Spleen (tissue), 11 donors: ENCODE measurements around the gene USP7. TPM values are rescaled to one million over a fixed set of nuclear protein-coding genes. Genes with fewer than 3 reads are reported as not detected.
"Not testable (repeated sequence)": the region's sequence is repeated elsewhere in the genome, so short reads cannot be mapped to it uniquely, and the experiment has no call there.

Experiments
- DNase-seq: peaks from one replicate; pipeline ENCODE4 v3.0.0-alpha.2; 2020
- H3K27ac ChIP-seq, 8 donors: fragments of 200-600 bp; sonication (generic) in 7 of 8; 1 replicate in 4 of 8; 2 replicates in 4 of 8; pipeline versions ENCODE4 v1.5.0 to v1.8.0; 2016 to 2021; ENCODE audit warnings: inconsistent platforms in 4 of 8, mild to moderate bottlenecking in 4 of 8, moderate library complexity in 1 of 8
- H3K27me3 ChIP-seq, 7 donors: fragments of 200-600 bp; sonication (generic) in 6 of 7; replicated peaks in 1 of 7; 1 replicate in 4 of 7; 2 replicates in 3 of 7; pipeline versions ENCODE4 v1.5.0 to v1.8.0; 2016 to 2021; ENCODE audit warnings: inconsistent platforms in 3 of 7, mild to moderate bottlenecking in 1 of 7
- H3K36me3 ChIP-seq, 6 donors: fragments of 200-600 bp; sonication (generic) in 5 of 6; 1 replicate in 4 of 6; 2 replicates in 2 of 6; pipeline versions ENCODE4 v1.5.0 to v1.8.0; 2016 to 2021; ENCODE audit warnings: inconsistent platforms in 2 of 6
- H3K4me1 ChIP-seq, 6 donors: fragments of 200-600 bp; sonication (generic) in 5 of 6; 1 replicate in 3 of 6; 2 replicates in 3 of 6; pipeline versions ENCODE4 v1.5.0 to v1.8.0; 2016 to 2021; ENCODE audit warnings: inconsistent platforms in 3 of 6
- H3K4me3 ChIP-seq, 8 donors: fragments of 200-600 bp; sonication (generic) in 7 of 8; 1 replicate in 4 of 8; 2 replicates in 4 of 8; pipeline versions ENCODE4 v1.5.0 to v1.8.0; 2016 to 2021; ENCODE audit warnings: inconsistent platforms in 4 of 8, mild to moderate bottlenecking in 4 of 8, moderate library complexity in 2 of 8
- H3K9me3 ChIP-seq, 8 donors: fragments of 200-600 bp; sonication (generic) in 7 of 8; 1 replicate in 4 of 8; 2 replicates in 4 of 8; pipeline versions ENCODE4 v1.5.0 to v1.8.0; 2016 to 2021; ENCODE audit warnings: inconsistent platforms in 4 of 8
- CTCF ChIP-seq, 11 experiments: fragments of 200-600 bp in 7 of 11; fragments of 450-650 bp in 4 of 11; sonication (generic) in 4 of 11; IDR thresholded peaks in 8 of 11; conservative IDR thresholded peaks in 3 of 11; 1 replicate in 7 of 11; 2 replicates in 4 of 11; pipeline versions ENCODE4 v1.4.0 to v1.8.0; 2016 to 2021; ENCODE audit warnings: antibody characterized with exemption in 11 of 11, inconsistent platforms in 4 of 11, mild to moderate bottlenecking in 1 of 11
- POLR2A ChIP-seq, 3 donors: fragments of 450-650 bp; IDR thresholded peaks; one replicate each; pipeline ENCODE4 v1.5.1; 2017; ENCODE audit warnings: antibody characterized with exemption in 3 of 3, mild to moderate bottlenecking in 1 of 3
- POLR2AphosphoS5 ChIP-seq, 3 donors: sonication (generic); formaldehyde crosslinking; IDR thresholded peaks; one replicate each; pipeline ENCODE4 v1.5.1; 2017; ENCODE audit warnings: antibody characterized with exemption in 3 of 3
- WGBS, 5 donors: extraction: QIAGEN DNeasy Blood & Tissue Kit in 3 of 5; methylation state at CpG; one replicate each; pipeline versions ENCODE4 v1.1.5 to v1.1.7; 2013 to 2018; 5-methylcytosine and 5-hydroxymethylcytosine counted together
- intact Hi-C: fragments of 100-400 bp; cut with DNase I; formaldehyde crosslinking; loops from one replicate; pipeline ENCODE4 v1.15.0; 2023; ENCODE audit warnings: low total_unique reads
- polyA plus RNA-seq, 3 donors: library from polyadenylated mRNA; stranded (reverse); fragments of 200-250 nt; gene quantifications; one replicate each; pipeline ENCODE4 v1.2.1, GENCODE V29; 2013
- total RNA-seq, 7 donors: library from RNA; depleted of rRNA in 3 of 7; stranded (reverse); fragments of >200 nt in 3 of 7; fragmentation: NEBNext Ultra II Directional in 4 of 7; extraction: Animal tissue kit (Norgen Biotek cat#: 25700) in 4 of 7; gene quantifications; one replicate each; pipeline versions ENCODE4 v1.1.0 to v1.2.1, GENCODE V29; 2016 to 2021
- donor health status: healthy with polysubstance abuse.
- donor health status: DM: no; HTN: no; CAD: no; lungs with moderate emphysema.
- donor health status: DM: no; HTN: no; CAD: no.
- donor health status: Bipolar disorder and iron deficiency.
- donor health status: healthy.
- donor health status: DM: no; HTN: no; CAD: no.
- donor health status: DM: yes; HTN: yes; CAD: no.

Gene USP7
- total and polyA plus RNA-seq, 10 donors: 26.1 to 145 (median 126) TPM

- TF ChIP-seq POLR2A (IDR thresholded peaks at IDR 0.05) (no peak), POLR2AphosphoS5 (IDR thresholded peaks at IDR 0.05) (no peak), CTCF (IDR thresholded peaks at IDR 0.05 in 8 of 11, conservative IDR thresholded peaks at IDR 0.05 in 3 of 11) (no peak)
- 61 to 75% (median 65%) methylated on average over 11 of the region's 11 CpGs for WGBS, 5 donors
- Histone ChIP-seq H3K36me3 (no peaks in the 10 kb centered on the region), H3K27me3 (peaks cover 0 to 4% (median 0%) of the 10 kb centered on the region in 7 donors), H3K9me3 (no peaks in the 10 kb centered on the region), H3K27ac (no peak overlapping the region), H3K4me3 (no peak overlapping the region), H3K4me1 (no peaks in the 10 kb centered on the region)
- no peak for DNase-seq
- intact Hi-C loops: no loop called here
Observed at GRCh38 chr16:8975039-8975438, 11.3 kb upstream of the USP7 start.

GRCh38 chr16:8972843-8973586 lies 9.3 kb upstream of the USP7 start:
- intact Hi-C loops: no loop called here
- Histone ChIP-seq H3K4me3 (no peak overlapping the region), H3K27me3 (peaks cover 0 to 4% (median 0%) of the 10 kb centered on the region in 7 donors), H3K27ac (no peak overlapping the region), H3K4me1 (no peaks in the 10 kb centered on the region), H3K9me3 (no peaks in the 10 kb centered on the region), H3K36me3 (no peaks in the 10 kb centered on the region)
- no peak for TF ChIP-seq POLR2A (IDR thresholded peaks at IDR 0.05)
- TF ChIP-seq CTCF (IDR thresholded peaks at IDR 0.05 in 8 of 11, conservative IDR thresholded peaks at IDR 0.05 in 3 of 11): no peak
- no peak for TF ChIP-seq POLR2AphosphoS5 (IDR thresholded peaks at IDR 0.05)
- DNase-seq: no peak
- 84 to 91% (median 89%) methylated on average over 7 of the region's 7 CpGs for WGBS, 5 donors

GRCh38 chr16:8971416-8971815 lies 7.7 kb upstream of the USP7 start:
- no peak overlapping the region for H3K27ac ChIP-seq
- no peak for TF ChIP-seq POLR2A (IDR thresholded peaks at IDR 0.05)
- TF ChIP-seq POLR2AphosphoS5 (IDR thresholded peaks at IDR 0.05): no peak
- TF ChIP-seq CTCF (IDR thresholded peaks at IDR 0.05 in 8 of 11, conservative IDR thresholded peaks at IDR 0.05 in 3 of 11): no peak
- no peaks in the 10 kb centered on the region for H3K9me3 ChIP-seq
- WGBS, 5 donors: 94 to 100% (median 100%) methylated on average over 1 of the region's 1 CpG
- no peak overlapping the region for H3K4me3 ChIP-seq
- H3K27me3 ChIP-seq: no peaks in the 10 kb centered on the region
- intact Hi-C loops: no loop called here
- H3K36me3 ChIP-seq: no peaks in the 10 kb centered on the region
- no peak for DNase-seq
- peaks cover 0 to 6% (median 0%) of the 10 kb centered on the region in 6 donors for H3K4me1 ChIP-seq

- WGBS, 5 donors: 87 to 92% (median 90%) methylated on average over 10 of the region's 10 CpGs
- H3K36me3 ChIP-seq, H3K9me3 ChIP-seq, H3K4me3 ChIP-seq, H3K27ac ChIP-seq, H3K27me3 ChIP-seq, DNase-seq: not testable (repeated sequence)
- intact Hi-C loops: loop anchor here (10.0 kb wide), 1 partner anchor 125 kb away; the partner anchor contains the start of gene HAPSTR1
- H3K4me1 ChIP-seq: peaks cover 0 to 20% (median 3%) of the 10 kb centered on the region in 6 donors
Observed at GRCh38 chr16:8969202-8969897, 5.6 kb upstream of the USP7 start.

GRCh38 chr16:8968054-8968453 lies 4.3 kb upstream of the USP7 start:
- DNase-seq, H3K36me3 ChIP-seq, H3K27me3 ChIP-seq, H3K4me3 ChIP-seq, H3K27ac ChIP-seq, H3K9me3 ChIP-seq: not testable (repeated sequence)
- intact Hi-C loops: loop anchor here (10.0 kb wide), 1 partner anchor 127 kb away; the partner anchor contains the start of gene HAPSTR1
- WGBS, 5 donors: 93 to 96% (median 94%) methylated on average over 9 of the region's 9 CpGs
- H3K4me1 ChIP-seq: peaks cover 0 to 24% (median 5%) of the 10 kb centered on the region in 6 donors
